Dedifferentiated amniotic fluid mesenchymal stem cell (primary cell): ENCODE measurements around the gene BARD1.
"Not testable (repeated sequence)": the region's sequence is repeated elsewhere in the genome, so short reads cannot be mapped to it uniquely, and the experiment has no call there.

Source experiments
- DNase-seq: peaks from one replicate; pipeline ENCODE4 v3.0.0-alpha.2; 2016; ENCODE audit errors: extremely low spot score

The BARD1 gene

GRCh38 chr2:214808981-214809750 lies at the start of gene BARD1:
Gene BARD1, minus strand, starts transcription at chr2:214809683. Its CDS starts 114 bp downstream, at chr2:214809569.
- DNase-seq, result peak; percentile 66

- peak; percentile 16 for DNase-seq
These were observed 46.7 kb upstream of the BARD1 start for GRCh38 chr2:214856137-214856536.

GRCh38 chr2:214853906-214854305 lies 44.4 kb upstream of the BARD1 start:
- no peak for DNase-seq

GRCh38 chr2:214843823-214844222 lies 34.3 kb upstream of the BARD1 start:
- DNase-seq, result no peak

- no peak for DNase-seq
These were observed 30.0 kb upstream of the BARD1 start for GRCh38 chr2:214839464-214839863.

GRCh38 chr2:214837466-214837865 lies 28.0 kb upstream of the BARD1 start:
- no peak for DNase-seq

- no peak for DNase-seq
These were observed 27.1 kb upstream of the BARD1 start for GRCh38 chr2:214836568-214836967.

GRCh38 chr2:214830794-214831346 lies 21.4 kb upstream of the BARD1 start:
- DNase-seq, result no peak

- no peak for DNase-seq
These were observed 6.6 kb upstream of the BARD1 start for GRCh38 chr2:214816008-214816533.

GRCh38 chr2:214810671-214811070 lies 1.2 kb upstream of the BARD1 start:
- DNase-seq, result no peak

- DNase-seq, result peak; percentile 97
These were observed 475 bp upstream of the BARD1 start for GRCh38 chr2:214809751-214810564.

GRCh38 chr2:214807653-214808052 lies 1.8 kb downstream of the BARD1 start:
- DNase-seq, result no peak

- no peak for DNase-seq
These were observed 7.6 kb downstream of the BARD1 start for GRCh38 chr2:214801768-214802397.

- no peak for DNase-seq
These were observed 8.4 kb downstream of the BARD1 start for GRCh38 chr2:214801068-214801467.

- DNase-seq, result no peak
These were observed 9.3 kb downstream of the BARD1 start for GRCh38 chr2:214800180-214800579.

GRCh38 chr2:214796911-214797310 lies 12.6 kb downstream of the BARD1 start:
- DNase-seq, result no peak

- DNase-seq, result not testable (repeated sequence)
These were observed 26.3 kb downstream of the BARD1 start for GRCh38 chr2:214783181-214783580.

GRCh38 chr2:214782671-214783070 lies 26.8 kb downstream of the BARD1 start:
- no peak for DNase-seq

GRCh38 chr2:214781226-214781625 lies 28.3 kb downstream of the BARD1 start:
- DNase-seq, result no peak

GRCh38 chr2:214775971-214776370 lies 33.5 kb downstream of the BARD1 start:
- no peak for DNase-seq

- DNase-seq, result no peak
These were observed 35.4 kb downstream of the BARD1 start for GRCh38 chr2:214774108-214774507.

GRCh38 chr2:214772443-214773015 lies 37.0 kb downstream of the BARD1 start:
- DNase-seq, result no peak
